GM21381 (cell line): ENCODE results near the gene TMEM82.

Source experiments
- ATAC-seq: cut with Tn5 transposase; IDR thresholded peaks from one replicate; pipeline ENCODE4 v1.9.1; 2021; ENCODE audit warnings: mild to moderate bottlenecking, moderate library complexity; ENCODE audit not compliant: unreplicated experiment

TMEM82 gene

DNA sequence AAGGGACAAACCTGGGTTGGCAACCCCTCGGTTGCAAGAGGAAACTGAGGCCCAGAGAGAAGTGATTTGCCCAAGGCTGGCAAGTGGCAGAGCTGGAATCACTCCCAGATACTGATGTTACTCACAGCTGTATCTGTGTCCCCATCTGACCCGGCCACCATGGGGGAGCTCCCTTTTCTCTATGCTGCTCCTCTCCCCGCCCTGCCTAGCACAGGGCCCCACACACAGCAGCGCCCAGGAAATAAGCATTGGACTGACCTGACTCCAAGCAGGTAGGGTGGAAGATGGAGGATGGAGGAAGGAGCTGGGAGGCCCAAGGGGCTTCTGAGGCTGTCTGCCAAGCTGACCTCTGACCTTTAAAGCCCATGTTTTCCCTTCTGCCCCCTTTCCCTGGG is 13.3 kb downstream of the TMEM82 start:
- no peak for ATAC-seq

- no peak for ATAC-seq
Observed at GRCh38 chr1:15756143-15757015, 14.1 kb downstream of the TMEM82 start.

DNA sequence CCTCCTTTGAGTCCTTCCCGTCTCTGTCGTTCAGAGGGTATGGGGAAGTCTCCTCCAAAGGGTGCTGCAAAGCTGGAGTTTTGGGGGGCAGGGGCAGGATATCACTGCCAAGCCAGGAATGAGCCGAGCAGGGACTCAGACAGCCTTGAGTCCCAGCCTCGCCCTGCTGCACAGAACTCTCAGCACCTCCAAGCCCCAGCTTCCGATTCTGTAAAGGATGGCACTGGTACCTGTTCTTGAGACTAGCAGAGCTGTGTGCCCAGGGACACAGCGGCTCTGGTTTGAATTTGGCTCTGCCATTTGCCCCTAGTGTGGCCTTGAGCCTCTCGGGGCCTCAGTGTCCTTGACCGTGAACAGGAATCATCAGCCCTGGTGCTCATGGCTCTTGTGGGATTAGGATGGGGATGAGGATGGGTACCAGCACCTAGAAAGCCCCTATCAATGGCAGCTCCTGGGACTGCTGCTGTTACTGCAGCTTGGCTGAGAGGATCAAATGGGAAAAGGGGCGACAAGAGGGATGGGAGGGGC is 14.8 kb downstream of the TMEM82 start:
- ATAC-seq = no peak

DNA sequence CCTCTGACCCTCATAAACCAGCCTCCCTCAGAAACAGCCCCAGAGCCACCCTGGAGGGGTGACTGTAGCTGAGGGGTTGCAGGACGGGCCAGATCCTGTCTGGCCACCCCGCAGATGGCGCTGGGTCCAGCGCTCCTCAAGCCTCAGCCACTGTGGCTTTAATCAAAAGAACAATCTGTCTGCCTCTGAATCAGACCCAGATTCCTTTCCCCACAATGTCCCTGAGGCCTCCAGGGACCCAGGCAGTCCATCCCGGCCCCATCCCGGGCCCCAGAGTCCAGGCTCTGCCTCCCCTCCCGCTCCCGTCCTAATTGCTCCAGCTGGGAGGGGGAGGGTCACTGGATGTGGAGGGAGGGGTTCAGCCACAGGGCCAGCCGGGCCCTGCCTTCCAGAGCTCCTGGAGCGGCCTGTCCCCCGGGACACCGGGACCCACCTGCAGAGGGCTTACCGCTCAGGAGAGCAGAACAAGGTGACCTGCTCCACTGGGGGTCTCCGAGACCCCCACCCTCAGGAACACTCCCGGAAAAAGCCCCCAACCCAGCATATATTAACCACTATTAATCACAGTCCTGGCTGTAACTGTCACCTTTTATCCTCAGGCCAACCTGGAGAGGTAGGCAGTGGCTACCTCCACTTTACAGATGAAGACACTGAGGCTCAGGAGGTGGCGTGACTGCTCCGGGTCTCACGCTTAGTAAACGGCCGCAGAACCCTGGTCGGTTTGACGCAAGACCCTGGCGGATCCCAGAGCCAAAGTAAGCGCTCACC is 15.5 kb downstream of the TMEM82 start:
- ATAC-seq = no peak

DNA sequence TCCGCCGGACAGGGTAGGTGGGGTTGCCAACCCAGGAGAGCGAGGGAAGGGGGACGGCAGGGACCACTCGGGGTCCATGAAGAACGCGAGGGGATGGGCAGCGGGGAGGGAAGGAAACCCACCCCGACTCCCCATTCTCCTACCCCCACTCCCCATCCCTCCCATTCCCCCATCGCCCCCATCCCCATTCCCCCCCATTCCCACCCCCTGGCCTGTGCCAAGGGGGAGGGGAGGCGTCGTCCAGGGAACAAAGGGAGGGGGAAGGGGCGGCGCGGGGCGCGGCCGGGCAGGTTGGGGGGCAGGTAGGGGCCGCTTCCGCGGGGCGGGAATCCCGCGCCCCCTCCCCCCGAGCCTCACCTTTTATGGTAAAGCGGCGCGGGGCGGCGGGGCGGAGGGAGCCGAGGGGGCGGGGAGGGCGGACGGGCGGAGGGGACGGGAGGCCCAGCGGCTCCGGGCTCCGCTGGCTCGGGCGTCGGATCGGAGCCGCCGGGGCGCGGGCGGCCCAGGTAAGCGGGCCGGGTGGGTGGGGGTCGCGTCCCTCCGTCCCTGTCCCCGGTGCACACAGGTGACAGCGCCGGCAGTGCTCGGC is 16.1 kb downstream of the TMEM82 start, which contains the start of gene FBLIM1:
Gene FBLIM1, plus strand, starts transcription at position 453 of the 589 bp plus-strand sequence. CDS start 6,189 bp downstream, outside the sequence.
- ATAC-seq = no peak

- ATAC-seq = no peak
Observed at GRCh38 chr1:15758953-15759661, 16.8 kb downstream of the TMEM82 start.

DNA sequence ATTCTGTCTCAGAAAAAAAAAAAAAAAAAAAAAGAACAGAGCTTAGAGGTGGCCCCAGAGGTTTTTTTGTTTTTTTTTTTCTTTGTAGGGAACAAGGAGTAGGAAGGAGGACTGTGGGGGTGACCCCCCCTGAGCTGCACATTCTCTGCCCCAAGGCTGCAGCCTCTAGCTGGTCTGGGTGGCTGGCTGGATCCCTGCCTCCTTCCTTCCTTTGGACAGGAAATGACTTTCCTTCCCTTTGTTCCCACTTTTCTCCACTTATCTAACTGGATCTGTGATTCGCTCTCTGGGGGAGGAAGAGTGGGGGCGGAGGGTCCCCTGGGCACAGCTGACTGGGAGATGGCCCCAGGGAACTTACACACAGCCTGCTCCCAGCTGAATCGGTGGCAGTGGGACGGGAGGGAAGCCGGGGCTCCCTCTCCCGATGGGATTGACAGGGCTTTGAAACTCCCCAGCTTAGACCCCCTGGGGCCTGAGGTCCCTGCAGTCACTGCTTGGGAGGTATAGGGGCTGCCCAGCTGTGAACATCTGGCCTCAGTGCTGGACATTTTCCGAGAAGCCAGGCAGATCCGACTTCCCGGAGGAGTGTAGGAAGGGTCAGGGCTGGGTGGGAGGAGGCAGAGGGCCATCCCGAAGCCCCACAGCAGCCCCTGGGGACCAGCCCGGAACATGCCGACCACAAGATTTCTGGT is 18.4 kb downstream of the TMEM82 start:
- ATAC-seq = no peak

DNA sequence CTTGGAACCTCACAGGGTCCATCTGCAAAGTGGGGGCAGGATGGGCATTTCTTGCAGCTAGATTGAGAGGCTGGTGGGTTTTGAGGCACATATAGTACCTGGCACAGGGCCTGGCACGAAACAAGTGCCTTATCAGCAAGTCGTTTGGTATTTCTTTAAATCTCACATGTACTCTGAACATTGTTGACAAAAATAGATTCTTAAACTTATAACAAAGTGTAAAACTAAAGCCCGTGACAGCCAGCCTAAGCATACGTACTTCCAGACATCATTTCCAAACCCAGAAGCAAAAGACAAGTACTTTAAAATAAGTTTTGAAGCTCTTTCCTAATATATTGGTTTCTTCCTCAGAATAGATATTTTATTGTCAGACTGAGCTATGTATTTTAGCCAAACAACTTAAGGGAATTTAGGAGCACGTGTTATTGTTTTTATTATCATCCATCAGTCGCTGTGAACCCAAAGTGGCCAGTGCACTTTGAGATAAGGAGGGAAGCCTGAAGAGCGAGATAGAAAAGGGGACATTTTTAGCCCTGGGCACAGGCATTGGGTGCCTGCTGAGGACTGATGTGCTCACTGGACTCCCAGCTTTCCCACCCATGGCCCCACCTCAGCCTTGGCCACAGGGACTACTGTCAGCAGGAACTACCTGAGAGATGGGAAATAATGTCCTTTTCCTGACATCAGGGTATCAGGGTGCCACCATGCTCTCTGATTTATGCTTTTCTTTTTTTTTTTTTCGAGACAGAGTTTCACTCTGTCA is 19.2 kb downstream of the TMEM82 start:
- ATAC-seq = no peak

- ATAC-seq = no peak
Observed at GRCh38 chr1:15762546-15762945, 20.2 kb downstream of the TMEM82 start.

DNA sequence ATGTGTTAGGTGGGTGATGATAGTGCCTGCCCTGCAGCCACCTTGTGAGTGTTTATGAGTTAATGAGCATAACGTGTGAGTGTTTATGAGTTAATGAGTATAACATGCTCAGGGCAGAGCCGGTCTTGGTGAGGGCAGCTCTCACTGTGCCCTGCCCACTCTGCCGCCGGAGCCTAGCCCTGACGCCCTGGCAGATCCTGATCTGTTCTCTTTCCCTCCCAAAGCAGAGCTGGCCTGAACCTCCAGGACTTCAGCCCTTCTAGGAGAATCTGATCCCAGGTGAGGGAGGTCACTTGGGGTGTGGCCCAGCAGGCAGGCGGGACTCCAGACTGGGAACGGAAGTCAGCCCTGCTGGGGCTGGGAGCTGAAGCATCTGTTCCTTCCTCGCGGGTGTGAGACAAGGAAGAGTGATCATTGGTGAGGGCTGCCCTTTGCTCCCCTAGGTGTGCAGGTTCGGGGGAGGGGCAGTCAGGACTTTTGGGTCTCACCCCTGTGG is 22.0 kb downstream of the TMEM82 start:
- ATAC-seq = no peak

DNA sequence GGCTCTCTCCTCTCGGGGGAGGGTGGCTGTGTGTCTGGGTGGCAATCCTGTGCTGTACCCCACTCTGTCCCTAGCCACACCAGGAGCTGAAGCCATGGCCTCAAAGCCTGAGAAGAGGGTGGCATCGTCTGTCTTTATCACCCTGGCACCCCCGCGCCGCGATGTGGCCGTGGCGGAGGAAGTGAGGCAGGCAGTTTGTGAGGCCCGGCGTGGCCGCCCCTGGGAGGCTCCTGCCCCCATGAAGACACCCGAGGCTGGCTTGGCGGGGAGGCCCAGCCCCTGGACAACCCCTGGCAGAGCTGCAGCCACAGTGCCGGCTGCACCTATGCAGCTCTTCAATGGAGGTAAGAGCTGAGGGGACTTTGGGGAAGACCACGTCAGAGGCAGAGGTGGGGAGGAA is 22.6 kb downstream of the TMEM82 start:
- no peak for ATAC-seq

DNA sequence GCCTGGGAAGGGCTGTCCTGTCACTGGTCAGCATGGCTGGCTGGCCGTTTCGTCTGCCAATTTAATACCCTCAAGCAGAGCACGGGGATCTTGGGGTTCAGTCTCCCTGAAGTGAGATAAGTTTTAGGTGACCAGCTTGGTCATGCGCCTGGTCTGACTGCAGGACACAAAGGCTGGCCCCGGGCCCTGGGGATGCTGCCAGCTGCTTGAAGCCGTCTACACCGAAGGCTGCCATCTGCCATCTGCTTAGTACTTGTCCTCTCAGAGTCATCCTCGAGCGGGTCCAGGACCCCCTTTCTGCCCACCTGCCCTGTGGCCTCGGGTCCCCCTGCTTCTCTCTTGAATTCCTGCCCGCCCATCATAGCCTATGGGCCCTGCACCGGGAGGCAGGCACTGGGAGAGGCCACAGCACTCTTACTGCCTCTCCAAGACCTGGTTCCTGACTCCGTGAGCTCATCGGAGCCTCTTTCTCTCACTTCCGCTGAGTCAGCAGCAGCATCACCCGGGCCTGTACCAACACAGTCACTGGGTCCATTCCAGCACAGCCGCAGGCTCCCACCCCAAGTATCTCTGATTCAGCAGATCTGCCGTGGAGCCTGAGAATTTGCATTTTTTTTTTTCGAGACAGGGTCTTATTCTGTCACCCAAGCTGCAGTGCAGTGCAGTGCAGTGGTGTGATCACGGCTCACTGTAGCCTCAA is 23.3 kb downstream of the TMEM82 start:
- ATAC-seq = no peak

DNA sequence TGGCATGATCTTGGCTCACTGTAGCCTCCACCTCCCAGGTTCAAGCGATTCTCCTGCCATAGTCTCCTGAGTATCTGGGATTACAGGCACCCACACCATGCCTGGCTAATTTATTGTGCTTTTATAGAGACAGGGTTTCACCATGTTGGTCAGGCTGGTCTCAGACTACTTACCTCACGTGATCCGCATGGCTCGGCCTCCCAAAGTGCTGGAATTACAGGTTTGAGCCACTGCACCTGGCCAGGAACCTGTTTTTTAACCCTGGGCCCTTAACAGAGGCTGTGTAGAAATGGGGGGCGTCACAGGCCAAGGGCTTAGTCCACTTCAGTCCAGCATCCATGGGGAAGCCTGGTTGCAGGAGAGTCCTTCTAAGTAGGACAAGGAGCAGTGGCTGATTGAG is 25.6 kb downstream of the TMEM82 start:
- ATAC-seq = no peak

- ATAC-seq = no peak
Observed at GRCh38 chr1:15768388-15768787, 26.1 kb downstream of the TMEM82 start.

DNA sequence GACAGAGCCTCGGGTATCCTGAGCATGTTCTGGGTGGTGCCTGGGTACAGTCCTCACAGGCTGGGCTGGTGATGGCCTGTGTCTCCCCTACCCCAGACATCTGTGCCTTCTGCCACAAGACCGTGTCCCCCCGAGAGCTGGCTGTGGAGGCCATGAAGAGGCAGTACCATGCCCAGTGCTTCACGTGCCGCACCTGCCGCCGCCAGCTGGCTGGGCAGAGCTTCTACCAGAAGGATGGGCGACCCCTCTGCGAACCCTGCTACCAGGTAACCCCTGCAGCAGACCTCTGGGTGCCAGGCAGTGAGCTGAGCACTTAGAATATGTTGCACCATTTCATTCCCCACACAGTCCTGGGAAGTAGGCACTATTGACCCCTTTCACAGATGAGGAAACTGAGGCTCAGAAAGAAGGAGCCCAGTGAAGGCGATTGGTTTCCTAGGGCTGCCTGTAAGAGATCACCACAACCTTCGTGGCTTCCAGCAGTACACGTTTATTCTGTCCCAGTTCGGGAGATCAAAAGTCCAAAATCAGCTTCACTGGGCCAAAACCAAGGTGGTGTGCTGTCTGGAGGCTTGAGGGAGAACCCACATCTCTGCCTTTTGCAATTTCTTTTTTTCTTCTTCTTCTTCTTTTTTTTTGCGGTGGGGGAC is 28.1 kb downstream of the TMEM82 start:
- ATAC-seq = no peak

DNA sequence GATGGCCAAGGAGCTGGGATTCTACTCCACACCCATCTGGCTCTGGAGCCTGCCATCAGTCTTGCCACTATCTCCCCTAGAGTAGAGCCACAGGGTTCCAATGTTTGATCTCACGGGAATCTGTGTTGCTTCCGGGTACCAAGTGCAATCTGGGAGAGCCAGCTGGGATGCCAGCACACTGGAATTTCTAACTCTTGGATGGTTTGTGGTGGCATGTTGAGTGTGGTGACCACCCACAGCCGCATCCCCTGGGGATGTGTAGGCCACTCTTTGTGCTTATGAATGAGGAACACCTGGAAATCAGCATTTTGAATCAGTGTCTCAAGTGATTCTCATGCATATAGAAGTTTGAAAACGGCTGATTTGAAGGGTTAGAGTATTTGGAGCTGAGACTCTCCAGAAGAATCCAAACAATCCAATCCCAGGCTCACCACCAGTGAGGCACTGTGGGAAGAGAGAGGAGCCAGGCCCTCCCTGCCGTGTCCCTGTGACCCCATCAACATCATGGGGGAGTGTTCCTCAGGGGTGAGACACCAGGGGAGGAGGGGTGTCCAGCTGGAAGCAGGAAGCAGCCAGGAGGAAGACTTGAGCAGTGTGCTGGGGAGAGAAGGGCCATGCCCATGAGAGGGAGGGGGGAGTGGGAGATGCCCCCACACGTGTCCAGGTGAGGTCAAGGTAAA is 29.7 kb downstream of the TMEM82 start:
- no peak for ATAC-seq

GRCh38 chr1:15775706-15776105 is 33.4 kb downstream of the TMEM82 start:
- no peak for ATAC-seq
